ENCODE measurements around the gene BTNL2.
"Not testable (repeated sequence)": the region's sequence is repeated elsewhere in the genome, so short reads cannot be mapped to it uniquely, and the experiment has no call there.

BTNL2 gene

GRCh38 chr6:32387589-32388340 lies 19.2 kb downstream of the BTNL2 start:
- H3K4me3 ChIP-seq (ENCODE audit: low read depth in 1 of 2, low read length in 2 of 2): no peak overlapping the region
- H3K27ac ChIP-seq (ENCODE audit: low read depth, low read length): no peak overlapping the region
- H3K9me3 ChIP-seq (ENCODE audit: low read length): no peaks in the 10 kb centered on the region
- H3K36me3 ChIP-seq (ENCODE audit: insufficient read depth, low read length): no peaks in the 10 kb centered on the region
- H3K9ac ChIP-seq (ENCODE audit: low read length): no peak overlapping the region
- no peaks in the 10 kb centered on the region for H3K4me1 ChIP-seq (ENCODE audit: insufficient read depth, low read length)
- no peaks in the 10 kb centered on the region for H3K27me3 ChIP-seq (ENCODE audit: control insufficient read depth in 1 of 2, insufficient read depth in 2 of 2, low read length in 2 of 2)

DNA sequence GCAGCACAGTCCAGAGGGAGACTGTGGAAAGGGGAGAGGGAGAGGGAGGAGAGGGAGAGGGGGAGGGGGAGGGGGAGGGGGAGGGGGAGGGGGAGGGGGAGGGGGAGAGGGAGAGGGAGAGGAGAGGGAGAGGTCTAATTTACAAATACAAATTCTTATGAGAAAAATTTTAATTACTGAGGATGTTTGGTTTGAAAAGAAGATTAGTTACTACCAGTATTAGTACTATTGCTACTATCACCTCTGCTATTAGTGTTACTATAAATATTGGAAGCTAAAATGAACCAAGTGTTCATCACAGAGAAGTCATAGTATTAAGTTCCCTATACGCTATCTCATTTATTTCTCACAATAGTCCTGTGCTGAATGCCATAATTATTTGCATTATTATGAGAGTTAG lies 20.9 kb downstream of the BTNL2 start:
- Histone ChIP-seq H3K4me1 (ENCODE audit: insufficient read depth, low read length) (no peaks in the 10 kb centered on the region), H3K27ac (ENCODE audit: low read depth, low read length) (no peak overlapping the region)

DNA sequence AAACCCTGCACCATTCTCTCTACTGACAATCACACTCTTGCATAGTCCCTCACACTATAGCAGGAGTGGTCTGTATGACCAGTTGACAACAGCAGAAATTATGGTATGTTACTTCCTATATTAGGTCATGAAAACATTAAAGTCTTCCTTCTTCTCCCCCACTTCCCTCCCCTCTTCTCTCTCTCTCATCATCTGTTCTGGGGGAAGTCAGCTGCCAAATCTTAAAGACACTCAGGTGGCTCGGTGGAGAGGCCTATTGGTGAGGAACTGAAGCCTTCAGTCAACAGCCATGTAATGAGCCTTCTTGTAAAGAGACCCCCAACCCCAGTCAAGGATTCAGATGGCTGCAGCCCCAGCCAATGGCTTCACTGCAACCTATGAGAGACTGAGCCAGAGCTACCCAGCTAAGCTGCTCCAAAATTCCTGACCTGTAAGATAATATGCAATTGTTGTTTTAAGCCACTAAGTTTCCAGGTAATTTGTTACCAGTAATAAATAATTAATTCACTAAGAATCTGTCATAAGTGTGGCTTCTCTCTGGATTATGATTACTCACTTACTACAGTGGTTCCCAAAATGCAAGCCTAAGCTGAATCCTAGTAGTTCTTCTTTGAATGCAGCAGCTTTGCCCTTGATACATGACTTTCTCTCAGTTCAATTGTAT lies 24.1 kb downstream of the BTNL2 start:
- H3K9me3 ChIP-seq (ENCODE audit: low read length): no peaks in the 10 kb centered on the region
- H3K27me3 ChIP-seq (ENCODE audit: control insufficient read depth in 1 of 2, insufficient read depth in 2 of 2, low read length in 2 of 2): no peaks in the 10 kb centered on the region
- H3K27ac ChIP-seq (ENCODE audit: low read depth, low read length): no peak overlapping the region
- no peaks in the 10 kb centered on the region for H3K36me3 ChIP-seq (ENCODE audit: insufficient read depth, low read length)
- H3K4me1 ChIP-seq (ENCODE audit: insufficient read depth, low read length): no peaks in the 10 kb centered on the region
- no peak overlapping the region for H3K9ac ChIP-seq (ENCODE audit: low read length)
- no peak overlapping the region for H3K4me3 ChIP-seq (ENCODE audit: low read depth in 1 of 2, low read length in 2 of 2)

More for the DNA sequence above, 20.9 kb downstream of the BTNL2 start:
- Histone ChIP-seq H3K9me3 (ENCODE audit: low read length) (no peaks in the 10 kb centered on the region), H3K27me3 (ENCODE audit: control insufficient read depth in 1 of 2, insufficient read depth in 2 of 2, low read length in 2 of 2) (no peaks in the 10 kb centered on the region), H3K4me3 (ENCODE audit: low read depth in 1 of 2, low read length in 2 of 2) (no peak overlapping the region), H3K9ac (ENCODE audit: low read length) (no peak overlapping the region), H3K36me3 (ENCODE audit: insufficient read depth, low read length) (no peaks in the 10 kb centered on the region)

DNA sequence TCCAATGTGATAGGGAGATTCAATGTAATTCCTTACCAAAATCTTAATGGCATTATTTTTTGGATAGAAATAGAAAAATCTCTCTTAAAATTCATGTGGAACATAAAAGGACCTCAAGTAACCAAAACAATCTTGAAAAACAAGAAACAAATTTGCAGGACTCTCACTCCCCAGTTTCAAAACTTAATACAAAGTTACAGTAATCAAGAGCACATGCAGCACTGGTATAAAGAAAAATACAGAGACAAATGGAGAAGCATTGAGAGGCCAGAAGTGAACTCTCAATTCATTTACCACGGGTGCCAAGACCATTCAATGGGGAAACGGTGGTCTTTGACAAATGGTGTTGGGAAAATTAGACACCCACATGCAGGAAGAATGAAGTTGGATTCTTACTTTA lies 27.4 kb downstream of the BTNL2 start:
- Histone ChIP-seq H3K36me3 (ENCODE audit: insufficient read depth, low read length) (no peaks in the 10 kb centered on the region), H3K27ac (ENCODE audit: low read depth, low read length) (no peak overlapping the region), H3K9me3 (ENCODE audit: low read length) (no peaks in the 10 kb centered on the region), H3K27me3 (ENCODE audit: control insufficient read depth in 1 of 2, insufficient read depth in 2 of 2, low read length in 2 of 2) (no peaks in the 10 kb centered on the region), H3K4me3 (ENCODE audit: low read depth in 1 of 2, low read length in 2 of 2) (no peak overlapping the region), H3K9ac (ENCODE audit: low read length) (no peak overlapping the region), H3K4me1 (ENCODE audit: insufficient read depth, low read length) (no peaks in the 10 kb centered on the region)

GRCh38 chr6:32375739-32376529 lies 31.0 kb downstream of the BTNL2 start:
- no peak overlapping the region for H3K4me3 ChIP-seq (ENCODE audit: low read depth in 1 of 2, low read length in 2 of 2)
- no peak overlapping the region for H3K9ac ChIP-seq (ENCODE audit: low read length)
- H3K36me3 ChIP-seq (ENCODE audit: insufficient read depth, low read length): no peaks in the 10 kb centered on the region
- H3K9me3 ChIP-seq (ENCODE audit: low read length): no peaks in the 10 kb centered on the region
- no peaks in the 10 kb centered on the region for H3K4me1 ChIP-seq (ENCODE audit: insufficient read depth, low read length)
- H3K27me3 ChIP-seq (ENCODE audit: control insufficient read depth in 1 of 2, insufficient read depth in 2 of 2, low read length in 2 of 2): no peaks in the 10 kb centered on the region
- H3K27ac ChIP-seq (ENCODE audit: low read depth, low read length): no peak overlapping the region

GRCh38 chr6:32371803-32372202 lies 35.2 kb downstream of the BTNL2 start, which contains the start of gene TSBP1:
TSBP1 (minus strand) TSS chr6:32371903; CDS start chr6:32371706, 197 bp downstream.
- Histone ChIP-seq H3K27ac (ENCODE audit: low read depth, low read length) (no peak within 1 kb of the TSS), H3K27me3 (ENCODE audit: control insufficient read depth in 1 of 2, insufficient read depth in 2 of 2, low read length in 2 of 2) (no peaks in the 10 kb centered on the region), H3K4me1 (ENCODE audit: insufficient read depth, low read length) (no peaks in the 10 kb centered on the region), H3K9me3 (ENCODE audit: low read length) (no peaks in the 10 kb centered on the region), H3K36me3 (ENCODE audit: insufficient read depth, low read length) (no peaks in the 10 kb centered on the region), H3K4me3 (ENCODE audit: low read depth in 1 of 2, low read length in 2 of 2) (no peak within 1 kb of the TSS), H3K9ac (ENCODE audit: low read length) (no peak within 1 kb of the TSS)

GRCh38 chr6:32371229-32371628 lies 35.8 kb downstream of the BTNL2 start:
- no peak overlapping the region for H3K4me3 ChIP-seq (ENCODE audit: low read depth in 1 of 2, low read length in 2 of 2)
- H3K9me3 ChIP-seq (ENCODE audit: low read length): no peaks in the 10 kb centered on the region
- no peak overlapping the region for H3K9ac ChIP-seq (ENCODE audit: low read length)
- H3K4me1 ChIP-seq (ENCODE audit: insufficient read depth, low read length): no peaks in the 10 kb centered on the region
- H3K27me3 ChIP-seq (ENCODE audit: control insufficient read depth in 1 of 2, insufficient read depth in 2 of 2, low read length in 2 of 2): no peaks in the 10 kb centered on the region
- no peaks in the 10 kb centered on the region for H3K36me3 ChIP-seq (ENCODE audit: insufficient read depth, low read length)
- no peak overlapping the region for H3K27ac ChIP-seq (ENCODE audit: low read depth, low read length)

DNA sequence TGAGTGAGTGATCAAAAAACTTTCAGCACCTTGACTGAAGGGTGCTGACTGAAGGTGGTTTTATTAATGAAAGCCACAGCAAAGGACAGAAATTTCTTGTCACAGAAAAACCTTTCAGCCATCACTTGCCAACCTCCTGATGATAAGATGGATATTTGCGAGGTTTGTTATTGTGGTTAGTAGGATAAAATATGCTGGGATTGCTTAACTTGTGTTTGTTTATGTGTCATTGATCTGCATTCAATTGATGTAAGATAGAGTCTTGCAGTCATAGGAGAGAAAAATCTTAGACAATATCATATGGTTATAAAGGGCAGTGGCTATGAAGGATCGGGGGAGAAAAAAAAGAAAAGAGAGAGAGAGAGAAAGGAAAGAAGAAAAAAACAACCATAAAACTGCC lies 36.5 kb downstream of the BTNL2 start:
- Histone ChIP-seq H3K36me3 (ENCODE audit: insufficient read depth, low read length) (no peaks in the 10 kb centered on the region), H3K4me3 (ENCODE audit: low read depth in 1 of 2, low read length in 2 of 2) (no peak overlapping the region), H3K27ac (ENCODE audit: low read depth, low read length) (no peak overlapping the region), H3K9ac (ENCODE audit: low read length) (no peak overlapping the region), H3K9me3 (ENCODE audit: low read length) (no peaks in the 10 kb centered on the region), H3K4me1 (ENCODE audit: insufficient read depth, low read length) (no peaks in the 10 kb centered on the region), H3K27me3 (ENCODE audit: control insufficient read depth in 1 of 2, insufficient read depth in 2 of 2, low read length in 2 of 2) (no peaks in the 10 kb centered on the region)

GRCh38 chr6:32369660-32370059 lies 37.3 kb downstream of the BTNL2 start:
- no peaks in the 10 kb centered on the region for H3K27me3 ChIP-seq (ENCODE audit: control insufficient read depth in 1 of 2, insufficient read depth in 2 of 2, low read length in 2 of 2)
- H3K4me1 ChIP-seq (ENCODE audit: insufficient read depth, low read length): no peaks in the 10 kb centered on the region
- H3K4me3 ChIP-seq (ENCODE audit: low read depth in 1 of 2, low read length in 2 of 2): no peak overlapping the region

DNA sequence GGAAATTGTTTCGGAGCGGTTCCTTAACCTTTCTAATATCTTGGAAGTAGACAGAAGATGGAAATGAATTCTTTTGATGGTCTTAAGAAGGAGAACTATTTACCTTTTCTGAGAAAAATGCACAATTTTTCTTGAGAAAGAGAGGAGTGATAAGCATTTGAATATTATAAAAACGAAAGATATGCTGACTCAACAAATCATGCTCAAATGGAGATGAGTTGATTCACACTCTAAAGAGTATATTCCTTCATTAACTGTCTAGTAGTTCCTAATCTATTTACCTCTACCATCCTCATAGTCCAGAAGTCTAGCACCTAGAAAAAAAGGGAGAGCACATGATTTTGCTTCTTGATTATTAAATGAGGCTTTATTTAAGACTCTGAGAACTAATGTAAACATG lies 39.3 kb downstream of the BTNL2 start:
- Histone ChIP-seq H3K27ac (ENCODE audit: low read depth, low read length) (no peak overlapping the region), H3K36me3 (ENCODE audit: insufficient read depth, low read length) (no peaks in the 10 kb centered on the region), H3K9me3 (ENCODE audit: low read length) (no peaks in the 10 kb centered on the region), H3K27me3 (ENCODE audit: control insufficient read depth in 1 of 2, insufficient read depth in 2 of 2, low read length in 2 of 2) (no peaks in the 10 kb centered on the region), H3K4me3 (ENCODE audit: low read depth in 1 of 2, low read length in 2 of 2) (no peak overlapping the region), H3K4me1 (ENCODE audit: insufficient read depth, low read length) (no peaks in the 10 kb centered on the region), H3K9ac (ENCODE audit: low read length) (no peak overlapping the region)

More at GRCh38 chr6:32369660-32370059, 37.3 kb downstream of the BTNL2 start:
- H3K36me3 ChIP-seq (ENCODE audit: insufficient read depth, low read length): no peaks in the 10 kb centered on the region
- H3K9me3 ChIP-seq (ENCODE audit: low read length): no peaks in the 10 kb centered on the region
- no peak overlapping the region for H3K27ac ChIP-seq (ENCODE audit: low read depth, low read length)
- H3K9ac ChIP-seq (ENCODE audit: low read length): no peak overlapping the region

DNA sequence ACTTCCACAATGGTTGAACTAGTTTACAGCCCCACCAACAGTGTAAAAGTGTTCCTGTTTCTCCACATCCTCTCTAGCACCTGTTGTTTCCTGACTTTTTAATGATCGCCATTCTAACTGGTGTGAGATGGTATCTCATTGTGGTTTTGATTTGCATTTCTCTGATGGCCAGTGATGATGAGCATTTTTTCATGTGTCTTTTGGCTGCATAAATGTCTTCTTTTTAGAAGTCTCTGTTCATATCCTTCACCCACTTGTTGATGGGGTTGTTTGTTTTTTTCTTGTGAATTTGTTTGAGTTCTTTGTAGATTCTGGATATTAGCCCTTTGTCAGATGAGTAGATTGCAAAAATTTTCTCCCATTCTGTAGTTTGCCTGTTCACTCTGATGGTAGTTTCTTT lies 47.8 kb downstream of the BTNL2 start:
- not testable (repeated sequence) for H3K36me3 ChIP-seq (ENCODE audit: insufficient read depth, low read length); H3K4me1 ChIP-seq (ENCODE audit: insufficient read depth, low read length); H3K27ac ChIP-seq (ENCODE audit: low read depth, low read length); H3K4me3 ChIP-seq (ENCODE audit: low read depth in 1 of 2, low read length in 2 of 2); H3K9ac ChIP-seq (ENCODE audit: low read length); H3K27me3 ChIP-seq (ENCODE audit: control insufficient read depth in 1 of 2, insufficient read depth in 2 of 2, low read length in 2 of 2); H3K9me3 ChIP-seq (ENCODE audit: low read length)

Data from muscle layer of colon (tissue), 2 donors.